IMR-90 (cell line): Measurements from ENCODE around the gene CKLF.

ENCODE experiments used
- CTCF ChIP-seq: conservative IDR thresholded peaks from 2 replicates; pipeline ENCODE4 v1.5.1; 2012; ENCODE audit warnings: mild to moderate bottlenecking, low read depth, low read length, improper control_type of control experiment
- MAZ ChIP-seq: IDR thresholded peaks from 2 replicates; pipeline ENCODE4 v1.6.1; 2012; ENCODE audit warnings: low read depth, mild to moderate bottlenecking, low read length, improper control_type of control experiment, moderate library complexity, borderline replicate concordance
- MXI1 ChIP-seq: IDR thresholded peaks from 2 replicates; pipeline ENCODE4 v1.6.1; 2012; ENCODE audit warnings: low read depth, mild to moderate bottlenecking, low read length, moderate library complexity, borderline replicate concordance
- NFE2L2 ChIP-seq: fragments of 150-350 bp; IDR thresholded peaks from 2 replicates; pipeline ENCODE4 v1.6.1; 2016; ENCODE audit warnings: low read depth, mild to moderate bottlenecking, low read length
- POLR2A ChIP-seq: IDR thresholded peaks from 2 replicates; pipeline ENCODE4 v1.6.1; 2012; ENCODE audit warnings: mild to moderate bottlenecking, low read depth, low read length
- RAD21 ChIP-seq: IDR thresholded peaks from 2 replicates; pipeline ENCODE4 v1.6.1; 2012; ENCODE audit warnings: low read length, improper control_type of control experiment
- RCOR1 ChIP-seq: IDR thresholded peaks from 2 replicates; pipeline ENCODE4 v1.6.1; 2012; ENCODE audit warnings: mild to moderate bottlenecking, low read length, improper control_type of control experiment; ENCODE audit not compliant: insufficient replicate concordance
- RFX5 ChIP-seq: IDR thresholded peaks from 2 replicates; pipeline ENCODE4 v1.8.0; 2012; ENCODE audit warnings: low read depth, mild to moderate bottlenecking, low read length, moderate library complexity
- USF2 ChIP-seq: fragments of 150-350 bp; IDR thresholded peaks from 2 replicates; pipeline ENCODE4 v1.6.1; 2017; ENCODE audit warnings: mild to moderate bottlenecking, antibody characterized with exemption, low read length, low read depth

- no peak for TF ChIP-seq POLR2A
- TF ChIP-seq CTCF = no peak
- TF ChIP-seq RAD21 = no peak
- TF ChIP-seq USF2 = no peak
- no peak for TF ChIP-seq RCOR1
- TF ChIP-seq NFE2L2 = no peak
- no peak for TF ChIP-seq MAZ
- no peak for TF ChIP-seq RFX5
- no peak for TF ChIP-seq MXI1
Observed at GRCh38 chr16:66605979-66606751, 53.8 kb downstream of the CKLF start.
